ENCODE results near the gene ULK4. TPM values are rescaled to one million over a fixed set of nuclear protein-coding genes. Genes with fewer than 3 reads are reported as not detected.
A peak's percentile ranks its signal among the peaks of the same experiment; 100 is the strongest.

The ULK4 gene
- total and polyA plus RNA-seq, 2 donors (not counting 1 experiment from before 2014, with no cell fraction given), result 9.1 to 9.7 TPM

DNA sequence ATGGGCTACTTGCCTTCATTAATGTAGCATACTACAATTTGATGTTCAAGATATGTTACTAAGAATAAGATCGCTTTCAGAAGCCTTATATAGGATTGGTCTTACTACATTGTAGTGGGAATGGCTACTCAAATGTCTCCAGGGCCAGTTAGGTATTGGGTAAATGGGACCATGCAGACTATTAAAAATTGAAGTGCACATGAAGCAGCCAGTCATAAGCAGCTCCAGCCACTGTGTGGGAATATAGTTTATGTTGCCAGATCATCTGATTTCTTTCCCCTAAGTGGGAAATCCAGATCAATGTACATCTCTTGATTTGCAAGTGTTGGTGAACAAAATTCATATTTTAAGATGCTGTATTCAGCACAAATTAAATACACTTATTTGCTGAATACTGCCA, 757.5 kb downstream of the ULK4 start:
- H3K27me3 ChIP-seq (ENCODE audit: control insufficient read depth, insufficient read depth, low read length), result no peaks in the 10 kb centered on the region
- peak overlapping the region; percentile 42 for H3K4me2 ChIP-seq (ENCODE audit: extremely low read depth, insufficient read depth, low read length)
- no peak overlapping the region for H3K9ac ChIP-seq (ENCODE audit: insufficient read depth, low read length)
- no peaks in the 10 kb centered on the region for H3K9me3 ChIP-seq (ENCODE audit: control insufficient read depth, insufficient read depth, low read depth, low read length)
- H2AFZ ChIP-seq (ENCODE audit: low read length), result no peak overlapping the region
- H3K36me3 ChIP-seq (ENCODE audit: control insufficient read depth, insufficient read depth, low read length), result no peaks in the 10 kb centered on the region
- peaks cover 9% of the 10 kb centered on the region for H4K20me1 ChIP-seq (ENCODE audit: control insufficient read depth, extremely low read depth, insufficient read depth, low read length)
- no peak overlapping the region for H3K4me3 ChIP-seq (replicated peaks in 1 of 4; ENCODE audit: control extremely low read depth in 1 of 4, insufficient read depth in 1 of 4, low read depth in 3 of 4, low read length in 4 of 4)
- peaks cover 11% of the 10 kb centered on the region for H3K4me1 ChIP-seq (ENCODE audit: control insufficient read depth, extremely low read depth, insufficient read depth, low read length)
- TF ChIP-seq CTCF (conservative IDR thresholded peaks at IDR 0.05 in 1 of 2, IDR thresholded peaks at IDR 0.05 in 1 of 2; ENCODE audit: low read depth in 1 of 2, low read length in 2 of 2) (no peak), EZH2 (IDR thresholded peaks at IDR 0.05; ENCODE audit: low read length, missing control alignments) (no peak)
- peaks cover 98% of the 10 kb centered on the region for H3K79me2 ChIP-seq (ENCODE audit: control insufficient read depth, insufficient read depth, low read length)
- no peak overlapping the region for H3K27ac ChIP-seq (ENCODE audit: insufficient read depth, low read length)
- no peak for DNase-seq (ENCODE audit: low read depth in 2 of 2)

- H3K4me3 ChIP-seq (replicated peaks in 1 of 4; ENCODE audit: control extremely low read depth in 1 of 4, insufficient read depth in 1 of 4, low read depth in 3 of 4, low read length in 4 of 4), result peak overlapping the region in 3 of 4 experiments; percentile 68 to 98 (median 76)
- no peaks in the 10 kb centered on the region for H3K9me3 ChIP-seq (ENCODE audit: control insufficient read depth, insufficient read depth, low read depth, low read length)
- no peak overlapping the region for H3K9ac ChIP-seq (ENCODE audit: insufficient read depth, low read length)
- H3K4me1 ChIP-seq (ENCODE audit: control insufficient read depth, extremely low read depth, insufficient read depth, low read length), result peaks cover 14% of the 10 kb centered on the region
- H3K36me3 ChIP-seq (ENCODE audit: control insufficient read depth, insufficient read depth, low read length), result no peaks in the 10 kb centered on the region
- no peak overlapping the region for H3K27ac ChIP-seq (ENCODE audit: insufficient read depth, low read length)
- TF ChIP-seq CTCF (conservative IDR thresholded peaks at IDR 0.05 in 1 of 2, IDR thresholded peaks at IDR 0.05 in 1 of 2; ENCODE audit: low read depth in 1 of 2, low read length in 2 of 2) (peak; percentile 24 to 45), EZH2 (IDR thresholded peaks at IDR 0.05; ENCODE audit: low read length, missing control alignments) (no peak)
- peaks cover 9% of the 10 kb centered on the region for H4K20me1 ChIP-seq (ENCODE audit: control insufficient read depth, extremely low read depth, insufficient read depth, low read length)
- peaks cover 83% of the 10 kb centered on the region for H3K79me2 ChIP-seq (ENCODE audit: control insufficient read depth, insufficient read depth, low read length)
- H2AFZ ChIP-seq (ENCODE audit: low read length), result no peak overlapping the region
- H3K27me3 ChIP-seq (ENCODE audit: control insufficient read depth, insufficient read depth, low read length), result no peaks in the 10 kb centered on the region
- DNase-seq (ENCODE audit: low read depth in 2 of 2), result peak; percentile 59 to 70
- peak overlapping the region; percentile 67 for H3K4me2 ChIP-seq (ENCODE audit: extremely low read depth, insufficient read depth, low read length)
Measured at GRCh38 chr3:41202834-41203345, 759.0 kb downstream of the ULK4 start.

DNA sequence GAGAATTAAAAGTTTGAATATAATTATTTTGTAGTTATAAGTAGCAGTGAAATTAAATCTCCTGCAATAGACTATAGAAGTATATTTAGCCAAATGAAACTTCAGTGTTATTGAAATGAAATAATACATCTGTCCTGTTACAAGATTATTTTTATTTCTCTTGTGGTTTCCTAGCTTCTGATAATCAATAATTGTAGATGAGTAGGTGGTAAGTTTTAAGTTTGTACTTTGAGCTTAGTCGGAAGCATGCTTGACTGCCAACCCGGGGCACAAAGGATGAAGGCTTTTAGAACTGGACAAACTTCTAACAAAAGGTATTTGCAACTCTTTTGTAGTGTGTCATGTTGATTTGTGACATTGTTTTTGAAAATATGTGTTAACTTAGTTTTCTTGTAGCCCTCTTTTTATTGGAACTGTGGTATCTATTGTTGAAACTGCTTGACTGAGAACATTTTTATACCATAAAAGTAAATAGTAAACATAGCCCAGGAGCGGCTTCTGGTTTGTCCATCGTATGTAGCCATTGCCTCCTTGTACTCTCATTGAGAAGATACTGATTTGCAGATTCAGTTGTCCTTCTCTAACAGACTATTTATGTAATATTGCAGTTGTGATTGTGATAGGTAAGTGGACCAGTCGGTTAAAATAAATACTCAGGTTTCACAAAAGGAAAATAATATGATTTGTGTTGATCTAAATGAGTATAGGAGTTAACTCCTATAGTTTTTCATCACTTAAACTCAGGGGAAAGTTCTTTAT, 759.6 kb downstream of the ULK4 start:
- H4K20me1 ChIP-seq (ENCODE audit: control insufficient read depth, extremely low read depth, insufficient read depth, low read length), result peaks cover 9% of the 10 kb centered on the region
- H3K9ac ChIP-seq (ENCODE audit: insufficient read depth, low read length), result no peak overlapping the region
- H2AFZ ChIP-seq (ENCODE audit: low read length), result no peak overlapping the region
- peak overlapping the region; percentile 68 to 98 (median 72) for H3K4me3 ChIP-seq (replicated peaks in 1 of 4; ENCODE audit: control extremely low read depth in 1 of 4, insufficient read depth in 1 of 4, low read depth in 3 of 4, low read length in 4 of 4)
- H3K9me3 ChIP-seq (ENCODE audit: control insufficient read depth, insufficient read depth, low read depth, low read length), result no peaks in the 10 kb centered on the region
- no peaks in the 10 kb centered on the region for H3K27me3 ChIP-seq (ENCODE audit: control insufficient read depth, insufficient read depth, low read length)
- H3K27ac ChIP-seq (ENCODE audit: insufficient read depth, low read length), result no peak overlapping the region
- TF ChIP-seq EZH2 (IDR thresholded peaks at IDR 0.05; ENCODE audit: low read length, missing control alignments), result no peak
- no peak for TF ChIP-seq CTCF (conservative IDR thresholded peaks at IDR 0.05 in 1 of 2, IDR thresholded peaks at IDR 0.05 in 1 of 2; ENCODE audit: low read depth in 1 of 2, low read length in 2 of 2)
- H3K4me2 ChIP-seq (ENCODE audit: extremely low read depth, insufficient read depth, low read length), result peak overlapping the region; percentile 67
- peaks cover 77% of the 10 kb centered on the region for H3K79me2 ChIP-seq (ENCODE audit: control insufficient read depth, insufficient read depth, low read length)
- DNase-seq (ENCODE audit: low read depth in 2 of 2), result no peak
- peaks cover 14% of the 10 kb centered on the region for H3K4me1 ChIP-seq (ENCODE audit: control insufficient read depth, extremely low read depth, insufficient read depth, low read length)
- no peaks in the 10 kb centered on the region for H3K36me3 ChIP-seq (ENCODE audit: control insufficient read depth, insufficient read depth, low read length)
